ENCODE results near the gene PPP4R3B. TPM values are rescaled to one million over a fixed set of nuclear protein-coding genes. Genes with fewer than 3 reads are reported as not detected.

PPP4R3B gene
- polyA plus RNA-seq (ENCODE audit: low read depth in 6 of 6): 10 to 100 TPM; 43.2 to 73.6 (median 70.0) TPM

GRCh38 chr2:55617175-55618024 lies at the start of gene PPP4R3B:
Gene PPP4R3B (minus strand): TSS chr2:55617622. CDS start chr2:55617285, 337 bp downstream.
- H3K36me3 Mint-ChIP-seq: peaks cover 0 to 7% of the 10 kb centered on the region in 2 donors
- ATAC-seq (ENCODE audit: low read depth in 2 of 2) (peak; percentile 75 to 77), DNase-seq (peak; percentile 99)
- H3K4me3 Mint-ChIP-seq: no peak within 1 kb of the TSS
- H3K9me3 Mint-ChIP-seq: no peaks in the 10 kb centered on the region
- H3K27me3 Mint-ChIP-seq: no peaks in the 10 kb centered on the region
- peaks cover 15 to 49% (median 30%) of the 10 kb centered on the region in 3 donors for H3K4me1 Mint-ChIP-seq
- no peak within 1 kb of the TSS for H3K27ac Mint-ChIP-seq

DNA sequence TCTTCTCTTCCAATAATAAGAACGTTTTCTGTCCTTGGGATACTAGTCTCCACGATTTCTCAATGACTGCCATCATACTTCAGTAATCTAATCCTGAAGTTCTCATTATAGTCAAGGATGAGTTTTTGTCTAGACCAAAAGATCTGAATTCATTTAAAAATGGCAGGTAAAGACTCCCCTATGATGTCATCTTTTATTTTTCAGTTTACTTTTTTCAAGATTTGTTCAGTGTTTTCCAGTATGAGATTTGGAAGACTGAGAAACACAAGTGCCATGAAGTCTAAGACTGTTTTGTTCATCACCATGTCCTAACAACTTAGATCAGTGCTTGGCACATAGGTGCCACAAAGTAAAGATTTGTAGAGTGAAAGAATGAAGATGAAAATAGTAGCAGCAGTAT lies 35.8 kb upstream of the PPP4R3B start:
- Mint-ChIP-seq H3K4me3 (no peak overlapping the region), H3K27me3 (no peaks in the 10 kb centered on the region), H3K27ac (no peak overlapping the region), H3K36me3 (peaks cover 0 to 36% of the 10 kb centered on the region in 2 donors), H3K4me1 (no peaks in the 10 kb centered on the region), H3K9me3 (no peaks in the 10 kb centered on the region)
- DNase-seq: no peak
- ATAC-seq (ENCODE audit: low read depth in 2 of 2): no peak

DNA sequence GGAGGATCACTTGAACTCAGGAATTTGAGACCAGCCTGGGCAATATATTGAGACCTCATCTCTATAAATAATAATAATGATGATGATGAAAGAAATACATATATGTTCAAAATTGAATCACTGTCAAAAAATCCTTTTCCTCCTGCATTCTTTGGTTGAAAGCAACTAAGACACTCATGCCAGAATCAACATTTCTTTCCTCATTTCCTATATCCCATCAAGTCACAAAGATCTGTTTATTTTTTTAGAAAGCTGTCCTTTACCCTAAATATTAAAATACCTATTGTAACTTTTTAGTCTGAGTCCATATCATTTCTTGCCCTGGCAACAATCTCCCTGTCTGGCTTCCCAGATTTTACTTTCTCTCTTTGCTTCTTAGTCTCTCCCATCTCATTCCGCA lies 31.8 kb upstream of the PPP4R3B start:
- H3K4me3 Mint-ChIP-seq: no peak overlapping the region
- DNase-seq (no peak), ATAC-seq (ENCODE audit: low read depth in 2 of 2) (no peak)
- peaks cover 0 to 27% of the 10 kb centered on the region in 2 donors for H3K36me3 Mint-ChIP-seq
- peak overlapping the region in 1 of 6 donors; percentile 33 for H3K27ac Mint-ChIP-seq
- no peaks in the 10 kb centered on the region for H3K9me3 Mint-ChIP-seq
- H3K27me3 Mint-ChIP-seq: no peaks in the 10 kb centered on the region
- H3K4me1 Mint-ChIP-seq: no peaks in the 10 kb centered on the region

GRCh38 chr2:55636831-55637230 lies 19.4 kb upstream of the PPP4R3B start:
- no peak for DNase-seq
- Mint-ChIP-seq H3K9me3 (no peaks in the 10 kb centered on the region), H3K4me1 (peaks cover 0 to 2% (median 0%) of the 10 kb centered on the region in 3 donors), H3K4me3 (no peak overlapping the region), H3K27me3 (no peaks in the 10 kb centered on the region), H3K27ac (no peak overlapping the region), H3K36me3 (no peaks in the 10 kb centered on the region)
- no peak for ATAC-seq (ENCODE audit: low read depth in 2 of 2)

DNA sequence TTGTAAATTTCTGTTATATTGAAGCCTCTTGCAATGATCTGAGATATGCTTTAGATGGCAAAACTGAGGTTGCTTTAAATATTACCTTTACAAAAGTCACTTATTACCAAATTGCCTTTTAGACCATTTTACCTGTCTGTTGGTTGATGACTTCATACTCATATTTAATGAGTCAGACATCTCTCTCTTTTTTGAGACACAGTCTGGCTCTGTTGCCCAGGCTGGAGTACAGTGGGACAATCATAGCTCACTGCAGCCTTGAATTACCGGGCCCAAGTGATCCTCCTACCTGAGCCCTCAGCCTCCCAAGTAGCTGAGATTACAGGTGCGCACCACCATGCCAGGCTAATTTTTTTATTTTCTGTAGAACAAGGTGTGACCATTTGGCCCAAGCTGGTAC lies 11.5 kb upstream of the PPP4R3B start:
- Mint-ChIP-seq H3K4me3 (no peak overlapping the region), H3K9me3 (no peaks in the 10 kb centered on the region), H3K36me3 (peaks cover 0 to 7% of the 10 kb centered on the region in 2 donors), H3K4me1 (peaks cover 27 to 40% (median 37%) of the 10 kb centered on the region in 3 donors), H3K27me3 (no peaks in the 10 kb centered on the region), H3K27ac (no peak overlapping the region)
- ATAC-seq (ENCODE audit: low read depth in 2 of 2) (no peak), DNase-seq (no peak)

DNA sequence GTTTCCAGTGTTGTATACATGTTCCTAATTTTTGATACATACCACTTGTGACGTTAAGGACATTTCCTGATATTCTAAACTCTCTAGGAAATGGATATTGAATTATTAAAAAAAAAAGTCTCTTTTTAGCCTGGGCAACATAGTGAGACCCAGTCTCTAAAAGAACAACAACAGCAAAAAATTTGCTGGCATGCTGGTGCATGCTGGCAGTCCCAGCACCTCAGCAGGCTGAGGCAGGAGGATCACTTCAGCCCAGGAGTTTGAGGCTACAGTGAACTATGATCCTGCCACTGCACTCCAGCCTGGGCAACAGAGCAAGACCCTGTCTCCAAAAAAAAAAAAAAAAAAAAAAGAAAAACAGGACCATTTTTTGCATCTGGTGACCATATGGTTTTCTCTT lies 10.5 kb upstream of the PPP4R3B start:
- Mint-ChIP-seq H3K4me3 (no peak overlapping the region), H3K27ac (no peak overlapping the region), H3K4me1 (peaks cover 37 to 50% (median 45%) of the 10 kb centered on the region in 3 donors), H3K27me3 (no peaks in the 10 kb centered on the region), H3K36me3 (peaks cover 0 to 7% of the 10 kb centered on the region in 2 donors), H3K9me3 (no peaks in the 10 kb centered on the region)
- no peak for ATAC-seq (ENCODE audit: low read depth in 2 of 2)
- DNase-seq: no peak

- Mint-ChIP-seq H3K4me1 (peaks cover 44 to 57% (median 56%) of the 10 kb centered on the region in 3 donors), H3K9me3 (no peaks in the 10 kb centered on the region), H3K4me3 (no peak overlapping the region), H3K27ac (no peak overlapping the region), H3K27me3 (no peaks in the 10 kb centered on the region), H3K36me3 (peaks cover 0 to 15% of the 10 kb centered on the region in 2 donors)
- DNase-seq (no peak), ATAC-seq (ENCODE audit: low read depth in 2 of 2) (no peak)
Measured at GRCh38 chr2:55621802-55622201, 4.4 kb upstream of the PPP4R3B start.

GRCh38 chr2:55620123-55620779 lies 2.8 kb upstream of the PPP4R3B start:
- Mint-ChIP-seq H3K4me1 (peaks cover 33 to 58% (median 43%) of the 10 kb centered on the region in 3 donors), H3K36me3 (peaks cover 0 to 8% of the 10 kb centered on the region in 2 donors), H3K27ac (peak overlapping the region in 2 of 6 donors; percentile 69 to 78), H3K9me3 (no peaks in the 10 kb centered on the region), H3K4me3 (peak overlapping the region in 2 of 8 donors; percentile 83 to 85), H3K27me3 (no peaks in the 10 kb centered on the region)
- DNase-seq (no peak), ATAC-seq (ENCODE audit: low read depth in 2 of 2) (no peak)

DNA sequence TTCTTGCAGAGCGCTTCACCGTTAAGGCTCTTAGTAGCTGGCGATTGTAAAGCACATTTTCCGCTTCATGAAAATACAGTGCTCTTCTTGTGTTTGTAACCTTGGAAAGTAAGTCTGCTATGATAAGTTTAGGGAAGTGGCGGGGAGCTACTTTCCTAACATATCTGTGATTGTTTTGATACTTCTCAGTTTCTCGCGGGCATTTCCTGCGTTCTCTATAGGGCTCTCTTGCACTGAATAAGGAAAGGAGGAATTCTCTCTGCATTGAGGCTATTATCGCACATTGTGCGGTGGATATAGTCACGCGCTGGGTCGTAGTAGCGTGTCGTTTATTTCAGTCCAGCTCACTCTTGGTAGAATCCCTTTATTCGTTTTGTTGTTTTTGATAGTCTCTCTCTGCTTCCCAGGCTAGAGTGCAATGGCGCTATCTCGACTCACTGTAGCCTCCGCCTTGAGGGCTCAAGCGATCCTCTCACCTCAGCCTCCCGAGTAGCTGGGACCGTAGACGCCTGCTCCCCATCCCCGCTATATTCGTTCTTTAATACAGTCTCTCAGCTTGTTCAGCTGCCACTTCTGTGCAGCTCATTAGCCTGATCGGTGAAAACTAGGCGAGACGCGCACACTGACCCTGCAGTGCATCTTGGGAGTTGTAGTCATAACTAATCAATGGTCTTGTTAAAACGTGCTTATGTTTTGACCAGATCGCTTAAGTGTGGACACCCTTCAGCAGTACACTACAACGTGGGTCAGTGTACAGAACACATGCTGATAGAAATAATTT lies 1.0 kb upstream of the PPP4R3B start:
- Mint-ChIP-seq H3K4me3 (no peak overlapping the region), H3K27me3 (no peaks in the 10 kb centered on the region), H3K36me3 (peaks cover 0 to 7% of the 10 kb centered on the region in 2 donors), H3K9me3 (no peaks in the 10 kb centered on the region), H3K4me1 (peaks cover 26 to 55% (median 36%) of the 10 kb centered on the region in 3 donors), H3K27ac (no peak overlapping the region)
- DNase-seq: peak; percentile 46
- peak in 1 of 2 donors; percentile 6 for ATAC-seq (ENCODE audit: low read depth in 2 of 2)

DNA sequence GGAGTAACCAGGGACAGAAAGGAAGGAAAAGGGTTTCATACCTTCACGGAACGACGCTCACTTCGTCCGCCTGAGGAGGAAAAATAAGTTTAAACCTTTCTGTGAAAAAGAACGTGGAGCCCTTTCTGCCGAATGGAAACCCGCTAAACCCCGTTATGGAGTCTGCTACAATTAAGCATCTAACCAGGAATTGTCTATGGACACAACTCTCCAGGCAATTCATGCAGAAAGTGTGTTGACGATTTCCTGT lies 528 bp upstream of the PPP4R3B start:
- H3K27me3 Mint-ChIP-seq: no peaks in the 10 kb centered on the region
- H3K4me3 Mint-ChIP-seq: no peak overlapping the region
- peak; percentile 0 to 1 for ATAC-seq (ENCODE audit: low read depth in 2 of 2)
- H3K27ac Mint-ChIP-seq: no peak overlapping the region
- peaks cover 0 to 7% of the 10 kb centered on the region in 2 donors for H3K36me3 Mint-ChIP-seq
- H3K9me3 Mint-ChIP-seq: no peaks in the 10 kb centered on the region
- no peak for DNase-seq
- peaks cover 21 to 53% (median 33%) of the 10 kb centered on the region in 3 donors for H3K4me1 Mint-ChIP-seq

DNA sequence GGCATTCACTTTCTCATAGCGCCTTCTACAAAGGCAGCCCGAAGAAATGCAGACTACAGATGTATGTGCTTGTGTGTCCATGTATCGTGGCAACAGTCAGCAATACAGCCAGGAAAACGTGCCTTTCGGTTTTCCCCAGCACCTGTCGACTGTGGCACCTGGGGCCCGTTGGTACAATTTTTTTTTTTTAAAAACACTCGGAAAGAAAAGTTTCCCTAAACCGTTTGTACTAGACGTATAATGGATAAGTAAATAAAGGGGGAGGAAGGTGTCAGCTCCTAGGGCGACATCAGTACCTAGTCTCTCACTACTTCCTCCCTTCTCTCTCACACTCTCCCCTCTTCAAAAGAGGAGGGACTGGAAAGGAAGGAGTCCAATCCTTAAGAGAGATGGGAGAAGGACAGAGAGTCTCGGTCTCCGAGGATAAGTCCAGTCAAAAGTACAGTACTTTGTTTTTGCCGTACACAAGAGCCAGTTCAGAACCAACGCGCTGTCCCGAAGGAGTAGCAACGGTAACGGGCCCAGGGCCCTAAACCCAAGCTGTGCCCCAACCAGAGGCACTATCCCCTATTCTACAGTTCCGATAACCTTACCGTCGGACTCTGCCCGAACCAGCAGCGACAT lies 759 bp downstream of the PPP4R3B start:
- no peak overlapping the region for H3K4me3 Mint-ChIP-seq
- peaks cover 15 to 42% (median 27%) of the 10 kb centered on the region in 3 donors for H3K4me1 Mint-ChIP-seq
- no peaks in the 10 kb centered on the region for H3K27me3 Mint-ChIP-seq
- DNase-seq (peak; percentile 46), ATAC-seq (ENCODE audit: low read depth in 2 of 2) (peak; percentile 28 to 35)
- H3K9me3 Mint-ChIP-seq: no peaks in the 10 kb centered on the region
- H3K27ac Mint-ChIP-seq: no peak overlapping the region
- peaks cover 0 to 7% of the 10 kb centered on the region in 2 donors for H3K36me3 Mint-ChIP-seq

GRCh38 chr2:55611997-55612396 lies 5.4 kb downstream of the PPP4R3B start:
- peaks cover 0 to 5% of the 10 kb centered on the region in 2 donors for H3K36me3 Mint-ChIP-seq
- peaks cover 18 to 57% (median 39%) of the 10 kb centered on the region in 3 donors for H3K4me1 Mint-ChIP-seq
- ATAC-seq (ENCODE audit: low read depth in 2 of 2) (no peak), DNase-seq (no peak)
- no peak overlapping the region for H3K4me3 Mint-ChIP-seq
- H3K9me3 Mint-ChIP-seq: no peaks in the 10 kb centered on the region
- peak overlapping the region in 1 of 6 donors; percentile 55 for H3K27ac Mint-ChIP-seq
- no peaks in the 10 kb centered on the region for H3K27me3 Mint-ChIP-seq

Data from naive B cell (primary cell).